OCI-LY7 (cell line): ENCODE measurements around the gene SRPRB. TPM values are rescaled to one million over a fixed set of nuclear protein-coding genes. Genes with fewer than 3 reads are reported as not detected.

Source experiments
- BruUV-seq: library from RNA; stranded (reverse); fragments of 400-500 nt; replicated peaks from 2 replicates; lab custom pipeline; 2021; lab: Mats Ljungman, UMichigan
- CTCF ChIA-PET: fragments of 300-600 bp; sonication (Branson Sonifier 250); formaldehyde crosslinking; loops from one replicate; lab custom pipeline; 2022; ENCODE audit warnings: antibody characterized with exemption; ENCODE audit not compliant: unreplicated experiment; lab: Charles Lee
- POLR2A ChIA-PET: fragments of 300-600 bp; sonication (Branson Sonifier 250); formaldehyde crosslinking; loops from one replicate; lab custom pipeline; 2022; ENCODE audit warnings: antibody characterized with exemption; lab: Charles Lee
- DNase-seq: peaks from one replicate; pipeline ENCODE4 v3.0.0-alpha.2; 2015; ENCODE audit warnings: low spot score
- H2AFZ ChIP-seq: fragments of 200-600 bp; sonication (generic), shearing (Covaris generic); 2 replicates; pipeline ENCODE4 v1.6.1; 2014; ENCODE audit warnings: mild to moderate bottlenecking, antibody characterized with exemption, low read length, moderate library complexity
- H3K27ac ChIP-seq: fragments of 200-600 bp; sonication (generic); 2 replicates; pipeline ENCODE4 v1.5.1; 2014; ENCODE audit warnings: mixed run types, low read depth, mild to moderate bottlenecking, moderate library complexity, low read length, inconsistent platforms; ENCODE audit not compliant: poor library complexity, severe bottlenecking
- H3K36me3 ChIP-seq: fragments of 200-600 bp; sonication (generic); 2 replicates; pipeline ENCODE4 v1.6.1; 2014; ENCODE audit warnings: mild to moderate bottlenecking, antibody characterized with exemption, low read length, moderate library complexity, mixed read lengths; ENCODE audit not compliant: insufficient read depth
- H3K4me1 ChIP-seq: fragments of 200-600 bp; sonication (generic); 2 replicates; pipeline ENCODE4 v1.5.1; 2014; ENCODE audit warnings: mild to moderate bottlenecking, low read length; ENCODE audit not compliant: insufficient read depth, poor library complexity, severe bottlenecking
- H3K4me2 ChIP-seq: fragments of 200-600 bp; sonication (generic); 2 replicates; pipeline ENCODE4 v1.6.1; 2014; ENCODE audit warnings: mild to moderate bottlenecking, low read length
- H3K4me3 ChIP-seq: fragments of 200-600 bp; sonication (generic); 2 replicates; pipeline ENCODE4 v1.5.1; 2014; ENCODE audit warnings: mild to moderate bottlenecking, low read depth, low read length; ENCODE audit not compliant: poor library complexity, severe bottlenecking
- H3K79me2 ChIP-seq: fragments of 200-600 bp; sonication (generic); 2 replicates; pipeline ENCODE4 v1.6.1; 2016; ENCODE audit warnings: low read depth, mild to moderate bottlenecking, low read length, moderate library complexity, mixed read lengths; ENCODE audit not compliant: insufficient read depth
- H3K9me2 ChIP-seq: fragments of 200-600 bp; sonication (generic); 2 replicates; pipeline ENCODE4 v1.6.1; 2016; ENCODE audit warnings: mild to moderate bottlenecking, low read length, mixed read lengths; ENCODE audit not compliant: insufficient read depth
- H3K9me3 ChIP-seq: fragments of 200-600 bp; sonication (generic); 2 replicates; pipeline ENCODE4 v1.6.1; 2014; ENCODE audit warnings: mild to moderate bottlenecking, mixed run types, low read length, mixed read lengths
- H4K20me1 ChIP-seq: fragments of 200-600 bp; sonication (generic); 2 replicates; pipeline ENCODE4 v1.6.1; 2014; ENCODE audit warnings: mild to moderate bottlenecking, antibody characterized with exemption, low read length, moderate library complexity, mixed read lengths; ENCODE audit not compliant: insufficient read depth
- EZH2phosphoT487 ChIP-seq: fragments of 200-600 bp; sonication (generic); IDR thresholded peaks from 2 replicates; pipeline ENCODE4 v1.6.1; 2018; ENCODE audit warnings: low read depth, borderline replicate concordance, mild to moderate bottlenecking, mixed run types, antibody characterized with exemption, low read length, moderate library complexity, mixed read lengths
- intact Hi-C: fragments of 100-400 bp; cut with micrococcal nuclease; formaldehyde crosslinking; loops from one replicate; pipeline ENCODE4 v1.10.0; 2022; ENCODE audit not compliant: unreplicated experiment
- total RNA-seq, 2 experiments: library from RNA; depleted of rRNA in 1 of 2; stranded (reverse); fragments of >200 nt in 1 of 2; shearing (Covaris generic) in 1 of 2; gene quantifications; 2 replicates each; pipeline ENCODE4 v1.2.3, GENCODE V29; 2014 to 2022
- TF ChIP-seq, protein P1 (sequence below): fragments of 200-600 bp; sonication (generic); conservative IDR thresholded peaks from 2 replicates; pipeline ENCODE4 v1.5.1; 2014; ENCODE audit warnings: mild to moderate bottlenecking, antibody characterized with exemption, low read length, moderate library complexity, mixed read lengths

SRPRB gene
- total RNA-seq, 2 experiments from 2014 or later = 39.4 to 54.1 TPM

DNA sequence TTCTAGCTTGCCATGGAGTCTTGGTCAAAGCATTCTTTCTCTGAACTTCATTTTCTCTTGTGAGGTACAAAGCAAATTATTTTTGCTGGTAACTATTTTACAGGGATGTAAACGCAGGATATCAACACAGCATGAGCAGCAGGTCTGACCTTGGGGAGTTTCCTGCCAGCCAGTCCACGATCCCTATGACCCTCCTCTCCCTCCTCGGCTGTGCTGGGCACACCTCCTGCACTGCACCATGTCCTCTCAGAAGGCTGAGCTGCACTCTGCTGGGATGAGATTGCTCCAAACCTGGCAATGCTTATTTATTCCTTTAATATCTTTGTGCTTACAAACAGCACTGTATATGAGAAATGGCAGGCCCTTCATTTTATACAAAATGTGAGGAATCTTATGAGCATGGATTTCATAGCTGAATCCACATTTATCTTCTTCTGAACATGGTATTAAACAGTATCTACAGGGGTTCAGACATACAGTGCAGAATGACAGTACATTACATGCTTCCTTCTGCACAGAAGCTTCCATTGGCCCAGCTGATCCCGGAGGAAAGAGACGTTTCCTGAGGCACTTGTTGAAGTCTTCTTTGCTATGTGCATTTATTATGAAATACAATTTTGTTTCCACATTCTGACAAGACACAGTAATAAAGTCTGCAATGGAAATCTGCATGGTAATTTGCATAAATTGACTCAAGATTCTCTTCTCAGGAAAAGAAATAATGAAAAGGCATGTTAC, 48.8 kb downstream of the SRPRB start:
- Histone ChIP-seq H3K4me3 (no peak overlapping the region), H3K27ac (no peak overlapping the region), H3K4me1 (no peaks in the 10 kb centered on the region), H3K4me2 (no peak overlapping the region), H3K79me2 (no peaks in the 10 kb centered on the region), H3K9me2 (no peaks in the 10 kb centered on the region), H4K20me1 (no peaks in the 10 kb centered on the region), H3K9me3 (no peaks in the 10 kb centered on the region), H2AFZ (no peak overlapping the region), H3K36me3 (no peaks in the 10 kb centered on the region)
- POLR2A ChIA-PET = no interaction called here
- CTCF ChIA-PET = no interaction called here
- no peak for TF ChIP-seq EZH2phosphoT487
- TF ChIP-seq, protein P1, sequence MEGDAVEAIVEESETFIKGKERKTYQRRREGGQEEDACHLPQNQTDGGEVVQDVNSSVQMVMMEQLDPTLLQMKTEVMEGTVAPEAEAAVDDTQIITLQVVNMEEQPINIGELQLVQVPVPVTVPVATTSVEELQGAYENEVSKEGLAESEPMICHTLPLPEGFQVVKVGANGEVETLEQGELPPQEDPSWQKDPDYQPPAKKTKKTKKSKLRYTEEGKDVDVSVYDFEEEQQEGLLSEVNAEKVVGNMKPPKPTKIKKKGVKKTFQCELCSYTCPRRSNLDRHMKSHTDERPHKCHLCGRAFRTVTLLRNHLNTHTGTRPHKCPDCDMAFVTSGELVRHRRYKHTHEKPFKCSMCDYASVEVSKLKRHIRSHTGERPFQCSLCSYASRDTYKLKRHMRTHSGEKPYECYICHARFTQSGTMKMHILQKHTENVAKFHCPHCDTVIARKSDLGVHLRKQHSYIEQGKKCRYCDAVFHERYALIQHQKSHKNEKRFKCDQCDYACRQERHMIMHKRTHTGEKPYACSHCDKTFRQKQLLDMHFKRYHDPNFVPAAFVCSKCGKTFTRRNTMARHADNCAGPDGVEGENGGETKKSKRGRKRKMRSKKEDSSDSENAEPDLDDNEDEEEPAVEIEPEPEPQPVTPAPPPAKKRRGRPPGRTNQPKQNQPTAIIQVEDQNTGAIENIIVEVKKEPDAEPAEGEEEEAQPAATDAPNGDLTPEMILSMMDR = no peak
- BruUV-seq = no TSS peak
- intact Hi-C loops = no loop called here
- DNase-seq = no peak

- no TSS peak for BruUV-seq
- no peak overlapping the region for H3K4me3 ChIP-seq
- DNase-seq = no peak
- H3K9me3 ChIP-seq = no peaks in the 10 kb centered on the region
- no peak overlapping the region for H3K4me2 ChIP-seq
- H3K79me2 ChIP-seq = no peaks in the 10 kb centered on the region
- no peak overlapping the region for H3K27ac ChIP-seq
- CTCF ChIA-PET = no interaction called here
- TF ChIP-seq EZH2phosphoT487 = no peak
- TF ChIP-seq, protein P1 = no peak
- no peaks in the 10 kb centered on the region for H4K20me1 ChIP-seq
- no peaks in the 10 kb centered on the region for H3K36me3 ChIP-seq
- POLR2A ChIA-PET = no interaction called here
- intact Hi-C loops = no loop called here
- no peaks in the 10 kb centered on the region for H3K9me2 ChIP-seq
- H3K4me1 ChIP-seq = no peaks in the 10 kb centered on the region
- H2AFZ ChIP-seq = no peak overlapping the region
These were observed 49.4 kb downstream of the SRPRB start for GRCh38 chr3:133855002-133855370.

DNA sequence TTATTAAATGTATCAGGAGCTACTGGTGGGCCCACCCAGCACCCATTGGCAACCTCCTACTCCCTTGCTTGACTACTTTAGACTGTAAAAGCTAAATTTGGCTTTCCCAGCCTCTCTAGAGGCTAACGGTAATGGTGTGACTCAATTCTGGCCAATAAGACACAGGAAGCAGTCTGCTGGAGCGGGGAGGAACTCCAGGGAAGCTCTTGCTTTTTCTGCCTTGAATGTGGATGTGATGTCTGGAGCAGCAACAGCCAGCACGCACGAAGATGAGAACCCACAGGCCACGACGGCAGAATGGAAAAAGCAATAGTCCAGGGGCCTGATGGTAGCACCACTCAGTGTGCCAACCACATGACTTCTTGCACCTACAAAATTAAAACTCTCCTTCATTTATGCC, 50.2 kb downstream of the SRPRB start:
- Histone ChIP-seq H4K20me1 (no peaks in the 10 kb centered on the region), H3K79me2 (no peaks in the 10 kb centered on the region), H3K9me2 (no peaks in the 10 kb centered on the region), H3K4me2 (no peak overlapping the region), H3K9me3 (no peaks in the 10 kb centered on the region), H3K4me1 (no peaks in the 10 kb centered on the region), H3K4me3 (no peak overlapping the region), H3K27ac (no peak overlapping the region), H3K36me3 (no peaks in the 10 kb centered on the region), H2AFZ (no peak overlapping the region)
- BruUV-seq = no TSS peak
- CTCF ChIA-PET = no interaction called here
- POLR2A ChIA-PET = interaction anchor here (0.6 kb wide), 3 partner anchors 35 to 675 kb away, joined by 3 to 4 read pairs (median 3); no protein-coding TSS in a partner anchor
- no peak for DNase-seq
- intact Hi-C loops = no loop called here
- TF ChIP-seq EZH2phosphoT487 = no peak
- TF ChIP-seq, protein P1 = no peak
